ENCODE measurements around the gene WDR49.

The WDR49 gene

DNA sequence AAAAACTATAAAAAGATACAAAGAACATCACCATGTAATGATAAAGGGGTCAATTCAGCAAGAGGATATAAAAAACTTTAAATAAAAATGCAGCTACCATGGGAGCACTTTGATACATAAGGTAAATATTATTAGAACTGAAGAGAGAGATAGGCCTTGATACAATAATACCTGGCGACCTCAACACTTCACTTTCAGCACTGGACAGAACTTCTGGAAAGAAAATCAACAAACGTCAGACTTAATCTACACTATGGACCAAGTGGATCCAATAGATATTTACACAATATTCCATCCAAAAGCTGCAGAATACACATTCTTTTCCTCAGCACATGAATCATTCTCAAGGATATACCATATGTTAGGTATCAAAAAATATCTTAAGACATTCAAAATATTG lies 42.0 kb downstream of the WDR49 start:
- no peak for DNase-seq

DNA sequence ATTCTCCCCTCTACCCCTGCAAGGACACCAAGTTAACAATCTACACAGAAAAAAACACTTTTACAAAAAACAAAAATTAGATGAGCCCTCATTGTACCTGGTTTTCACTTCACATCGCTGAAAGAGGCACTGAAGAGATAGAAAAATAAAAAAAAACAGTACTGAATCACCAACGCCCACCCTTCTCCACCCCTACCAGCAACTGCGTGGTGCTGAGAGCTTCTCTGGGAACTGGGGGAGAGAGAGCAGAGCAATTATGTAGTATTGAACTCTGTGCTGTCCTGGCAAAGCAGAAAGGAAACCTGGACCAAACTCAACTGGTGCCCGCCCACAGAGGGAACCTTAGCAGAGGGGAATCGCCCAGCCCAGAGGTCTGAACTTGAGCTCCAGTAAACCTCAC lies 44.6 kb downstream of the WDR49 start:
- no peak for DNase-seq

DNA sequence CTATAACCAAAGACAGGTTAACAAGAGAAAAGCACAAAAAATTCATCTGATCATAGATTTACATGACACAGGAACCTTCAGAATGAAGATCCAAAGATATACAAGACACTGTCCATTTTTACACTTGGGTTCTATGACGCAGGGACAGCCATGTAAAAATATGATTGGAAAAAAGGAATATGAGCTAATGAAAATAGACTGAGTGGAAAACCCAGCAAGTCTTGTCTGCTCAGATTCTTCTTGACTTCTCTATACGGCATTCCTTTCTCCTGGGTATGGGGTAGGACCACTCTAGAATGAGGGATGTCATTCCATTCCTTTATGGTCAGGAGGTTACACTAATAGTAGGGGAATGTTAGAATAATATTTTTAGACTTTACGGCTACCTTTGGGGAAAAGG lies 46.9 kb downstream of the WDR49 start:
- DNase-seq, result no peak

DNA sequence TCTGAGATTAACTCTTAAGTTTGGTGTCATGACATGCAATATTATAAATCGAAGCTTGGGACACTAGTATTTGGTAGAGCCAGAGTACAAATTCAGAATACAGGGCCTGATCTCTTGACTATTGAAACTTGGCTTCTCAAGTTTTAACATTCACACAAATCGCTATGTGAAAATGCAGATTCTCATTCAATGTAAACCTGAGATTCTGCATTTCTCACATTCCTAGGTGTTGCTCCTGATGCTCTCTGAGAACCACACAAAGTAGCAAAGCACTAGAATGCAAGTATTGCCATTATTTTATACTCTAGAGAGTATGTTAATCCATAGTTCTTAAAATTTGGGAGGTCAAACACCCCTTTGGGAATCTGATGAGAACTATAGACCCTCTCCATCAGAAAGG lies 47.9 kb downstream of the WDR49 start:
- DNase-seq, result no peak

DNA sequence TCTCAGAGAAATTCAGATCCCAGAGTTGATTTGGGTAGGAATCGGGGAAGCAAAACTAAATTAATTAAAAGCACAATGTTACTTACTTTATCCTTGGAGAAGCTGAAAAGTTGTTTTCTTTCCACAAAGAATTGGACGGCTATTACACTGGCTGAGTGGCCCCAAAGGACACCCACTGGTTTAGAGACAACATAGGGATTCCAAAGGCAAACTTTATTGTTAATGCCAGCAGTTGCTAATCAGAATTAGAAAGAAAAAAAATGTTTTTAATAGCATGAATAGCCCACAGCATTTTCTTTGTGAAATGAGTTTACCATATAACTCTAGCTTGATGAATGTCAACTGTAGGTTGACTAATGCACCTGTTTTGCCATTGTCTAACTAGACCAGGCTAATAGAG lies 51.7 kb downstream of the WDR49 start:
- no peak for DNase-seq

DNA sequence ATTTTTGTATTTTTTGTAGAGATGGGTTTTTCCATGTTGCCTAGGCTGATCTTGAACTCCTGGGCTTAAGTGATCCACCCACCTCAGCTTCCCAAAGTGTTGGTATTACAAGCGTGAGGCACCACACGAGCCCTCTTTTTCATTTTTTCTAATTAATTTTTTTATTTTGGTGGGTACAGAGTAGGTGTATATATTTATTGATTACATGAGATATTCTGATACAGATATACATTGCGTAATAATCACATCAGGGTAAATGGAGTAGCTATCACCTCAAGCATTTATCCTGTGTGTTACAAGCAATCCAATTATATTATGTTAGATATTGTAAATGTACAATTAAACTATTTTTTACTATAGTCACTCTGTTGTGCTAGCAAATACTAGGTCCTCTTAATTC lies 66.1 kb downstream of the WDR49 start:
- DNase-seq, result no peak

DNA sequence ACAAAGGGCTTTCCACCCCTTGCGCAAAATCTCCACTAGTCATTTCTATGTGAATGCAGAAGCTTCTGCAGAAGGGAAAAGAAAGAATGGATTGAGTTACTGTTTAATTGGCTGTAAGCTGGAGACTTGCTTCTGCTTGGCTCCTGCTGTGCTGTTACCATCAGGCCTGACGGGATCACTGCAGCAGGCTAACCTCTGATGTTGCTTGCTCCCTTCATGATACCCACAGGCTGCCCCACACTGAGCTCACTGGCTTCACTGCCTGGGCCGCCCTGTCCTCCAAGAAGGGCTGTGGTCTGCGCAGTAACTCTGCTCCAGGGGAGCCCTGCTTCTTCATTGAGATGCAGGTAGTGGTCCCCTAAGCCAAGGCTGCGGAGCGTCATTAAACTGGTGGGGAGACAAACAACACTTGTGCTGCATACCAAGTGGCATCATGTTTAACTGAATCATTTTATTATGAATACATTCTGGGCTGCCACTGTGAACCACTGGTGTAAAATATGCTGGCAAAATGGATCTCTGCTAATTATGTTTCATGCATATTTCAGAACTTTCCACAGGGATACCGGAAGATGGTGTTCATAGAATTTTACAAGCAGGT lies 78.6 kb downstream of the WDR49 start:
- no peak for DNase-seq

DNA sequence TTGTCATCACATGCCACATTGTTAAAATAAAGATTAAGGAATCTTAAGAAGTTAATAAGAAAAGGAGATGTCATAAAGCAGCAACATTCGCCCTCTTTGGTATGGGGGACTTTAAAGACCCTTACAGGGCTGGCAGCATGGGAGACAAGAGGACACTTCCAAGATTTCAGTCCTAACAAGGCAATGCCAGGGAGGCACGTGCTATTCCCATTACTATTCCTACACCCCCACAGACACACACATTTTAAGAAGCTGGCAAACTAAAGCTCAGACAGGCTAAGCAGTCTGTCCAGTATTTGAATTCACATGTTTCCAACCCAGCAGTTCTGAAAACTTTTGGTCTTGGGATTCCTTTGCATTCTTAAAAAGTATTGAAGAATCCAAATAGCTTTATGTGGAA lies 80.8 kb downstream of the WDR49 start:
- DNase-seq, result no peak

DNA sequence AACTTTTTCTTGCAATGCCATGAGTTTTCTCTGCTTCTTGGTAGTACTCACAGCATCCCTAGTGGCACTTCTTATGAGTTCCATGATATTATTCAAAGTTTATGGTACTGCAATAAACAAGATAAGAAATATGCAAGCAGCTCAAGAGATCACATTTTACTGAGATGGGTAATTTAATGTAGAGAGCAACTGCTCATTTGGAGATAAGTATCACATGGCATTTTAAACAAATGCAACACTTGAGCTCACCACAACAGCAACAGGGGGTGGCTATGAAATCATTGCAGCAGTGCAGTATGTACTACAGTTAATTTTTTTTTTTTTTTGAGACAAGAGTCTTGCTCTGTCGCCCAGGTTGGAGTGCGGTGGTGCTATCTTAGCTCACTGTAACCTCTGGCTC lies 85.1 kb downstream of the WDR49 start:
- DNase-seq, result no peak

DNA sequence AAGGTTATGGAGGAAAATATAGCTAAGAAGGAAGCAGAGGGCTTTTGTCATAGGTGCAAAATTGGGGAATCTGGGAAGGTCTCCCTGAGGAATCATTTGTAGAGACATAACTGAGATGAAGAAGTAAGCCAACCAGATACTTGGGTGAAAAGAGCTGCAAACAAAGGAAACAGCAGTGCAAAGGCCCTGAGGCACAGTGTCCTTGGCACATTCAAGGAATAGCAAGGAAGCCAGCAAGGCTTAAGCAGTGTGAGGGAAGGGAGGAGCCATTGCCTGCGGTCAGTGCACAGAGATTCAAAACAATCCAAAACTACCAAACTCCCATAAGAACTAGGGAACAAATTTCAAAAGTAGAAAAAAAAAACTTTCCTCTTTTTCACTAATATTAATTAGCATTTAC lies 88.3 kb downstream of the WDR49 start:
- DNase-seq, result no peak

DNA sequence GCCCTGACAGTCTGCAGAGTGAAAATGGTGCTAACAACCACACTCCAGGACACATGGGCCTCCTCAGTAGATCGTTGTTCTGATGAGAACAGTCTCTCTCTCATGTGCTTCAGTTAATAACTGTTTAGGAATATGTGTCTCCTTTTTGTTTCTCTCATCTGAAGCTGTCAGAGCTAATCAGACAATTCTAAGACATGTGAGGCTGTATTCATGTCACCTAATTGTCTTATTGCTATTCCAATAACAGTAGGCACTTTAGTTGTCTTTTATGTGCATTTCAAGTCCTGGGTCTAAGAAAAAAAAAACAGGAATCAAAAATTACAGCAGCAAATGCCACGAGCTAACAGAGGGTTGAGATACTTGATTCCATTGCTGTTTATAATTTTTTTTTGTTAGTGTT lies 89.1 kb downstream of the WDR49 start:
- no peak for DNase-seq

DNA sequence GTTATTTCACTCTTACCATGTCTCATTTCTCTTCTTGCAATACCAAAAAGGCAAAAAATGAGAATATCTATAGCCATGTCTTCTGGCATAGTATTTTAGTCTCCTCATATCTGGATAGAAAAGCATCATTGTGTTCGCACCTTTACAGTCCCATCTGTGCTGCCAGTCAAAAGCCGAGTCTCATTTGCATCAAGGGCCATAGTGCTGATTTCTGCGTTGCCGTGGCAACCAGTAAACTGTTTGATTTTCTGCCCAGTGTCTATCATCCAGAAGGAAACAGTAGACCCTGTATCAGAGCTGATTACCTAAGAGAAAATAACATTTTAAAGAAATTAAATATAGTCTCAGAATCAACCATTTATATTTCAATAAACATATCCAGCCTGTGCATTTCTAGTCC lies 93.8 kb downstream of the WDR49 start:
- DNase-seq, result no peak

DNA sequence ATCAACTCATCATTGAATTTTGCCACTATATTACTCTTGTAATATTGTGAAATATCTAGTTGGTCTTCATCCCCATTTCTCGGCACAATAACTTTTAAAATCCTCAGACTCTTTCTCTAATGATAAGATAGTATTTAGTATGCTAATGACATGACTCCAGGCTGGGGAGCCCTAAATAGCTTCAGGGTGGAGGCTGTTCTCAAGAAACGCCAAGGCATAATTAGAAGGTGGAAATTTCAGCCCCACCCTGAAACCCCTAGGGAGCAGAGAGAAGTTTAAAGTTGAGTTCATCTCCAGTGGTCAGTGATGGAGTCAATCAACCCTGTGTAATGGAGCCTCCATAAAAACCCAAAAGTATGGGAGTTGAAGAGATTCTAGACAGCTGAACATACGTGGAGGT lies 98.8 kb downstream of the WDR49 start:
- no peak for DNase-seq

DNA sequence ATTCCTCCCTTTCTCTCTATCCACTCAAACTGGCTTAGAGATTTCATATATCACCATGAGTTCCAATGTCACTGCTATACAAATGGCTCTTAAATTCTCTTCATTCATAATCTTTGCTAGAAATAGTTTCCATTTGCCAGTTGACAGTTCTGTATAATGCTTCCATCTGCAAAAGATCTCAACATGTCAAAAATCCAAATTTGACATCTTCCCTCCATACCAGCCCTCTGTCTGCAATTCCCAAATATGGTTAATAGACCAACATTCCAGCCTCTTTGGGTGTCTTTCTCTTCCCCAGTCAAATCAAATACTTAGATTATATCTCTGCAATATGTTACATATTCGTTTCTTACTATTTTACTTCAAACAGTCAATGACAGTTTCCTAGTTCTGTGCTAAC lies 115.7 kb downstream of the WDR49 start:
- no peak for DNase-seq

DNA sequence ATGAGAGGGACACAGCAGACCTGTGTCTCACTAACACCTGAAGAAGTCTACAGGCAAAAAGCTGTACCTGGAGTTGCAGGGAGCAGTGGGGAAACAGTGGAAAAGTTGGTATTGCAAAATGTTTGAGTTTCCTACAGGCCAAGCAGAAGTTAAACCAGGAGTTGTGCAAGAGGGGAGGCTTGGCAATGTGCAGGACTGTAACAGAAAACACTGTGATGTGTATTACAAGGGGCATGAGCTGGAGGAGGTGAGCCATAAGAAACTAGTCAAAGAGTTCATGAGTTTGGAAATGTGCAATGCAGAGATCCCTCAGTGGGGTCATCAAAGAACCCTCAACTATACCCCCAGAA lies 132.8 kb downstream of the WDR49 start:
- DNase-seq, result no peak

DNA sequence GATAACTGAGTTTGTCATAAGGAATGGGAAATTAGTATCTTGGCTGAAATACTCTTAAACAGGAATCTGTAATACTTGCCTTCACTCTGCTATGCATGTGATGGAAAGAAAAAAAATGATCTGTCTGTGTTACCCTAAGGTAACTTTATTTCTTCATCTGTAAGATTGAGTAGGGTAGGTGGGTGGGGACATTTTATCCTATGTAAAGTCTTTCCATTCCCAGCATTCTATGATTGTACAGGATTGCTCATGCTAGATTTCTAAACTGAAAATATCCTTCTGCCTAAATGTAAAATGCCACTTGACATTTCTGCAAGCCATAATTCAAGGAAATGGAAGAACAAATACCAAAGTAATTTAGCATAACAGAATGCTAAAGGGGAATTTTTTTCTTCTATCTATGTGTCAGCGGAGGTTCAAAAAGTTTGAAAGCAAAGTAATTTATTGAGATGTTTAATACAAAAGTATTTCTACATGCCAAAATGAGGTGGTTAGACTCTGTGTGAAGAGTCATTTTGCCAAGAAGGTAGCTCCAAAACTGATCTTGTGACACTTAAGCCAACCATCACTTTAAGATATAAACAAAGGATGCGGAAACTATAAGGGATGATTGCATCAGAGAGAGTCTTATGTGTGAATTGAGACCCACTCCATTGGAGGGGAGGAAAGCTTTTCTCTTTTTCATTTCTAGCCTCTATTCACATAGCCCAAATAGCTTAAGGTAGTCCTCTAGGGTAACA lies 133.3 kb downstream of the WDR49 start:
- DNase-seq, result no peak

DNA sequence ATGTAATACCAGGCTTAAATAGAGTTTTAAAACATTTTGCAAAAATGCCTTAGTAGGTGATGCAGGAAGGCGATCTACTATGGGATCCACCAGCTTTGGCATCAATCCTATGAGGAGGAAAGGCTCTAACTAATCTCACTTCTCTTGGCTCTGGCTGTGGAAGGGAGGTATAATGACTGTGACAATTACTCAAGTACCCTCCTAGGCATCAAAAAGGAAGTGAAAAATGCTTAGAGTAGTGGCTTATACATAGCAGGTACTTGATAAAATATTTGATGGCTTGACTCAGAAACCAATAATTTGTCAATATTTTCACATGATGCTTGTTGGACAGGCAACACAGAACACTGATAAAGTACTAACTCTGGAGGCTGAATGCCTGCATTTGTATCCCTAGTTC lies 145.8 kb downstream of the WDR49 start:
- no peak for DNase-seq

DNA sequence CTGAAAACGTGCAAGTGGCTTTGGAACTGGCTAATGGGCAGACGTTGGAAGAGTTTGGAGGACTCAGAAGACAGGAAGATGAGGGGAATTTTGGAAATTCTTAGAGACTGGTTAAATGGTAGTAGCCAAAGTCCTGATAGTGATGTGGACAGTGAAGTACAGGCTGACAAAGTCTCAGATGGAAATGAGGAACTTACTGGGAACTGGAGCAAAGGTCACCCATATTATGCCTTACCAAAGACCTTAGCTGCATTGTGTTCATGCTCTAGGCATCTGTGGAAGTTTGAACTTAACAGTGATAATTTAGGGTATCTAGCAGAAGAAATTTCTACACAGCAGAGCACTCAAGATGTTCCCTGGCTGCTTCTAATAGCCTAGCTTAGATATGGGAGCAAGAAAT lies 151.3 kb downstream of the WDR49 start:
- DNase-seq, result no peak

DNA sequence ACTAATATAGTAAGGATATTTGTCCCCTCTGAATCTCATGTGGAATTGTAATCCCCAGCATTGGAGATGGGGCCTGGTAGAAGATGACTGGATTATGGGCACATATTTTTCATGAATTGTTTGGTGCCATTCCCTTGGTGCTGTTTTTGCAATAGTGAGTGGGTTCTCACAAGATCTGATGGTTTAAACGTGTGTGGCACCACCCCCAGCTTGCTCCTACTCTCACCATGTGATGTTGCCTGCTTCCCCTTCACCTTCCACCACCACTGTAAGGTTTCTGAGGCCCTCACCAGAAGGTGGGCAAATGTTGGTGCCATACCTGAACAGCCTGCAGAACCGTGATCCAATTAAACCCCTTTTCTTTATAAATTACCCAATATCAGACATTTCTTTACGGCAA lies 151.8 kb downstream of the WDR49 start:
- no peak for DNase-seq

DNA sequence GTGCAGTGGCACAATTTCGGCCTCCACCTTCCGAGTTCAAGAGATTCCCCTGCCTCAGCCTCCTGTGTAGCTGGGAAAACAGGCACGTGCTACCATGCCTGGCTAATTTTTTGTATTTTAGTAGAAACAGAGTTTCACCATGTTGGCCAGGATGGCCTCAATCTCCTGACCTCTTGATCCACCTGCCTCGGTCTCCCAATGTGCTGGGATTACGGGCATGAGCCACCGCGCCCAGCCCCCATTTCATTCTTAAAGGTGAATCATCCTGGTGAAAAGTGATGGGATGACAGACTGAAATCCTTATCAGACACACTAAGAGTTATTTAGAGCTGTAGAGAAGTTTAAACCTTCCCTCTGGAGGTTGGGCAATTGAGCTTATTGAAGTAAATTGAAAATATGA lies 155.8 kb downstream of the WDR49 start:
- DNase-seq, result no peak

DNA sequence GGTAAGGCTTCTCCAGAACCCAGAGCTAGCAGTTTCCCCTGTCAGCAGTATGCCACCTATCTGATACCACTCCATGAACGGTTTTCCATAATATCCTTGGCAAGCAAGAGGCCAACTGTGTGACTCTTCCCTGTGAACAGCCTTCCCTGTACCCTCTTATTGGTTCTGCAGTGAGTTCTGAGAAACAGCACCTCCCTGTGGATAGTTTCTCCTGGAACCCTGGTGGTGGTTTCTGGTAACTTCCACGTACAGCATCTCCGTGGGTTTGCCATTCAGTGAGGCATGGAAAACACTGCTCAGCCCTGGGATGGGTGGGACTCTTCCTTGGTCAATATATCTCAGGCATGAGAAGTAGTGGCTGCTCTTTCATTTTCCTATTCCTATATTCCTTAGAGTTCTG lies 160.5 kb downstream of the WDR49 start:
- DNase-seq, result no peak

DNA sequence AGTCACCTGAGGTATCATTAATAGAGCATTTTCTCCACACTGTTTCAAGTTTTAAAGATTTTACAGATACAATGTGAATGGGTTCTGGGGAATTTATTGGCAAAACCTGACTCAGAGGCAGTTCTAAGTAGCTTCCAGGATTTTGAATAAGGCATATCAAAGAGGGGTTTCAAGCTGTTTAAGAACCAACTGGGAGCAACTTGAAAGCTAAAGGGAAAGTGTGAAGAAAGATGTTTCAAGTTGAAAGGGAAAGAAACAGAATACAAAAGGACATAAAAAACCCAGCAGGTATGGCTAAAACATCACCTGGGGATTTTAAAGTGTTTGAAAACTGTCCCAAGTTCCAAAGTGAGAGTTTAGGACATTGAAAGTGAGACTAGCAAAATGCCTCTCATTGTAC lies 162.1 kb downstream of the WDR49 start:
- DNase-seq, result no peak

DNA sequence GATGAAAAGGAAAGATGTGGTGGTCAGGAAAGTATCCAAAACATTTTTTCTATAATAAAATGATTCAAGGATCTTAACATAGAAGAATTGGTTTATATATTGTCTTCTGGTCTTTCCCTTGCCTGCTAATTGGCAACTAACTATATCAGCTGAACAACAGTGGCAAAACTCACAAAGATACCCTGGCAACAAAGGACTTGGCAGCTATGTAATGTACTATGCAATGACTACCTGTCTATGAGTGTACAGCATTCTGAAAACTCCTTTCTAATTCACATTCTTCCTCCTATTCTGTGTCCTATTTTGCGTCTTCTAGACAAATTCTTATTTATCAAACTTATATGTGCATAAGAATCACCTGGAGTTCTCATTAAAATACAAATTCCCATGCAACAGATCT lies 164.2 kb downstream of the WDR49 start:
- no peak for DNase-seq

DNA sequence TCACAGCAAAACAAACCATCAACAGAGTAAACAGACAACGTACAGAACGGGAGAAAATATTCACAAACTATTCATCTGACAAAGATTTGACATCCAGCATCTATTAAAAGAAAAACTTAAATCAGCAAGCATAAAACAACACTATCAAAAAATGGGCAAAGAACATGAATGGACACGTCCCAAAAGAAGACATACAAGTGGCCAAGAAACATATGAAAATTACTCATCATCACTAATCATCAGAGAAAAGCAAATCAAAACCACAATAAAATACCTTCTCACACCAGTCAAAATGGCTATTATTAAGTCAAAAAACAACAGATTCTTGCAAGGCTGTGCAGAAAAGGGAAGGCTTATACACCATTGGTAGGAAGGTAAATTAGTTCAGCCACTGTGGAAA lies 166.2 kb downstream of the WDR49 start:
- DNase-seq, result no peak

DNA sequence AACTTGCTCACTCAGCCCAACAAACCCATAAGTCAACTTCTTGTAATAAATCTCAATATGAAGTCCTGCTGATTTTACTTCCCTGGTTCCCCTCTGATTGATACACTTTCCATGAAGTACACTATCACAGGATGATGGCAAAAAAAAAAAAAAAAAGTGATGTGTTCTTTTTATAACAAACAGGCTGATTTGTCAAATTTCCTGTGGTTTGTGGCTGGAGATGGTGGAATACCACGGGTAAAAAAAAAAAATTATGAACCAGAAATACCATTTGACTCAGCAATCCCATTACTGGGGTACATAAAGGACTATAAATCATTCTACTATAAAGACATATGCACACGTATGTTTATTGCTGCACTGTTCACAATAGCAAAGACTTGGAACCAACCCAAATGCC lies 169.2 kb downstream of the WDR49 start:
- no peak for DNase-seq
